ENCODE measurements around the gene CAMLG. TPM values are rescaled to one million over a fixed set of nuclear protein-coding genes. Genes with fewer than 3 reads are reported as not detected.

Gene CAMLG
- total and polyA plus RNA-seq, 9 of the 15 experiments (the other 6 are each of a cell fraction or from before 2014, with no cell fraction given): 11.3 to 22.0 (median 16.3) TPM

DNA sequence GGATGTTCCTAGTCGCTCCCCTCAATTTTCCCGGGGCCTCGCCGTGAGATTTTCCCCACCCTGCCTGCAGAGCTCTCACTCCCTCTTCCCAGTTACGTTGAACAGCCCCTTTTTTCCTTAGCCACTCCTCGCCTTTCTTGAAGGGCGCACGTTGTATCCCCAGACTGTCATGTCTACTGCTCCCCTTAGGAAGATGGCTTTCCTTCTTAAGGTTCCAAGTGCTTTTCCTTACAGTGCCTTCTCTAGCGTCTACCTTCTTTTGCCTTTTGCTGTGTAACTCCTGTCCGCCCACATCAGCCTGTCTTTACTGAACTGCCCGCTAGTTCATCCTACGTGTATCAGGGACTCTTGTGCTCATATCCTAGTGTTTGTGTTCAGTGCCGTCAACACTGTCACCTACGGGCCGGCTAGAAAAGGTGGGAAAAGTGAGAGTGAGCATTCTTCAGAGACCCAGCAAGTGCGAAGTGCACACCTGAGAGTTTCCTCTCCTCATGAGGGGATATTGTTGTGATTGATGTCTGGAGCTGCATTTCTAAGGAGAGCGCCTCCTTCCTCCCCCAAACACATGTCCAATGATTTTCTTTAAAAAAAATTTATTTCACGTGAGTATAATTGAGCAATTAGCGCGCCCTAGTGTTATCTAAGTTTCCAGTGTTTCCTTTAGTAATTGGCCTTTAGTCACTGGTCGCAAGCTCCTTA, 764 bp downstream of the CAMLG start (continued):
- TF ChIP-seq, protein P1, sequence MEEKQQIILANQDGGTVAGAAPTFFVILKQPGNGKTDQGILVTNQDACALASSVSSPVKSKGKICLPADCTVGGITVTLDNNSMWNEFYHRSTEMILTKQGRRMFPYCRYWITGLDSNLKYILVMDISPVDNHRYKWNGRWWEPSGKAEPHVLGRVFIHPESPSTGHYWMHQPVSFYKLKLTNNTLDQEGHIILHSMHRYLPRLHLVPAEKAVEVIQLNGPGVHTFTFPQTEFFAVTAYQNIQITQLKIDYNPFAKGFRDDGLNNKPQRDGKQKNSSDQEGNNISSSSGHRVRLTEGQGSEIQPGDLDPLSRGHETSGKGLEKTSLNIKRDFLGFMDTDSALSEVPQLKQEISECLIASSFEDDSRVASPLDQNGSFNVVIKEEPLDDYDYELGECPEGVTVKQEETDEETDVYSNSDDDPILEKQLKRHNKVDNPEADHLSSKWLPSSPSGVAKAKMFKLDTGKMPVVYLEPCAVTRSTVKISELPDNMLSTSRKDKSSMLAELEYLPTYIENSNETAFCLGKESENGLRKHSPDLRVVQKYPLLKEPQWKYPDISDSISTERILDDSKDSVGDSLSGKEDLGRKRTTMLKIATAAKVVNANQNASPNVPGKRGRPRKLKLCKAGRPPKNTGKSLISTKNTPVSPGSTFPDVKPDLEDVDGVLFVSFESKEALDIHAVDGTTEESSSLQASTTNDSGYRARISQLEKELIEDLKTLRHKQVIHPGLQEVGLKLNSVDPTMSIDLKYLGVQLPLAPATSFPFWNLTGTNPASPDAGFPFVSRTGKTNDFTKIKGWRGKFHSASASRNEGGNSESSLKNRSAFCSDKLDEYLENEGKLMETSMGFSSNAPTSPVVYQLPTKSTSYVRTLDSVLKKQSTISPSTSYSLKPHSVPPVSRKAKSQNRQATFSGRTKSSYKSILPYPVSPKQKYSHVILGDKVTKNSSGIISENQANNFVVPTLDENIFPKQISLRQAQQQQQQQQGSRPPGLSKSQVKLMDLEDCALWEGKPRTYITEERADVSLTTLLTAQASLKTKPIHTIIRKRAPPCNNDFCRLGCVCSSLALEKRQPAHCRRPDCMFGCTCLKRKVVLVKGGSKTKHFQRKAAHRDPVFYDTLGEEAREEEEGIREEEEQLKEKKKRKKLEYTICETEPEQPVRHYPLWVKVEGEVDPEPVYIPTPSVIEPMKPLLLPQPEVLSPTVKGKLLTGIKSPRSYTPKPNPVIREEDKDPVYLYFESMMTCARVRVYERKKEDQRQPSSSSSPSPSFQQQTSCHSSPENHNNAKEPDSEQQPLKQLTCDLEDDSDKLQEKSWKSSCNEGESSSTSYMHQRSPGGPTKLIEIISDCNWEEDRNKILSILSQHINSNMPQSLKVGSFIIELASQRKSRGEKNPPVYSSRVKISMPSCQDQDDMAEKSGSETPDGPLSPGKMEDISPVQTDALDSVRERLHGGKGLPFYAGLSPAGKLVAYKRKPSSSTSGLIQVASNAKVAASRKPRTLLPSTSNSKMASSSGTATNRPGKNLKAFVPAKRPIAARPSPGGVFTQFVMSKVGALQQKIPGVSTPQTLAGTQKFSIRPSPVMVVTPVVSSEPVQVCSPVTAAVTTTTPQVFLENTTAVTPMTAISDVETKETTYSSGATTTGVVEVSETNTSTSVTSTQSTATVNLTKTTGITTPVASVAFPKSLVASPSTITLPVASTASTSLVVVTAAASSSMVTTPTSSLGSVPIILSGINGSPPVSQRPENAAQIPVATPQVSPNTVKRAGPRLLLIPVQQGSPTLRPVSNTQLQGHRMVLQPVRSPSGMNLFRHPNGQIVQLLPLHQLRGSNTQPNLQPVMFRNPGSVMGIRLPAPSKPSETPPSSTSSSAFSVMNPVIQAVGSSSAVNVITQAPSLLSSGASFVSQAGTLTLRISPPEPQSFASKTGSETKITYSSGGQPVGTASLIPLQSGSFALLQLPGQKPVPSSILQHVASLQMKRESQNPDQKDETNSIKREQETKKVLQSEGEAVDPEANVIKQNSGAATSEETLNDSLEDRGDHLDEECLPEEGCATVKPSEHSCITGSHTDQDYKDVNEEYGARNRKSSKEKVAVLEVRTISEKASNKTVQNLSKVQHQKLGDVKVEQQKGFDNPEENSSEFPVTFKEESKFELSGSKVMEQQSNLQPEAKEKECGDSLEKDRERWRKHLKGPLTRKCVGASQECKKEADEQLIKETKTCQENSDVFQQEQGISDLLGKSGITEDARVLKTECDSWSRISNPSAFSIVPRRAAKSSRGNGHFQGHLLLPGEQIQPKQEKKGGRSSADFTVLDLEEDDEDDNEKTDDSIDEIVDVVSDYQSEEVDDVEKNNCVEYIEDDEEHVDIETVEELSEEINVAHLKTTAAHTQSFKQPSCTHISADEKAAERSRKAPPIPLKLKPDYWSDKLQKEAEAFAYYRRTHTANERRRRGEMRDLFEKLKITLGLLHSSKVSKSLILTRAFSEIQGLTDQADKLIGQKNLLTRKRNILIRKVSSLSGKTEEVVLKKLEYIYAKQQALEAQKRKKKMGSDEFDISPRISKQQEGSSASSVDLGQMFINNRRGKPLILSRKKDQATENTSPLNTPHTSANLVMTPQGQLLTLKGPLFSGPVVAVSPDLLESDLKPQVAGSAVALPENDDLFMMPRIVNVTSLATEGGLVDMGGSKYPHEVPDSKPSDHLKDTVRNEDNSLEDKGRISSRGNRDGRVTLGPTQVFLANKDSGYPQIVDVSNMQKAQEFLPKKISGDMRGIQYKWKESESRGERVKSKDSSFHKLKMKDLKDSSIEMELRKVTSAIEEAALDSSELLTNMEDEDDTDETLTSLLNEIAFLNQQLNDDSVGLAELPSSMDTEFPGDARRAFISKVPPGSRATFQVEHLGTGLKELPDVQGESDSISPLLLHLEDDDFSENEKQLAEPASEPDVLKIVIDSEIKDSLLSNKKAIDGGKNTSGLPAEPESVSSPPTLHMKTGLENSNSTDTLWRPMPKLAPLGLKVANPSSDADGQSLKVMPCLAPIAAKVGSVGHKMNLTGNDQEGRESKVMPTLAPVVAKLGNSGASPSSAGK (IDR thresholded peaks at IDR 0.05): peak; percentile 88
- TF ChIP-seq CC2D1A (IDR thresholded peaks at IDR 0.05) (0 out of 2 replicates have a peak, but pooled peaks have one; percentile 40), ZNF282 (CRISPR knock-in tag; IDR thresholded peaks at IDR 0.05) (no peak), PHB2 (IDR thresholded peaks at IDR 0.05; ENCODE audit: low read depth) (peak; percentile 52; the same call in 1 of the 2 replicates), MEIS2 (IDR thresholded peaks at IDR 0.05; ENCODE audit: partially characterized antibody) (peak; percentile 43), HSF4 (CRISPR knock-in tag; IDR thresholded peaks at IDR 0.05; ENCODE audit: borderline replicate concordance) (no peak), CBX3 (IDR thresholded peaks at IDR 0.05; ENCODE audit: borderline replicate concordance in 1 of 2, low read length in 2 of 2) (no peak), MAFK (IDR thresholded peaks at IDR 0.05; ENCODE audit: low read length) (no peak)
- TF ChIP-seq, protein P2, sequence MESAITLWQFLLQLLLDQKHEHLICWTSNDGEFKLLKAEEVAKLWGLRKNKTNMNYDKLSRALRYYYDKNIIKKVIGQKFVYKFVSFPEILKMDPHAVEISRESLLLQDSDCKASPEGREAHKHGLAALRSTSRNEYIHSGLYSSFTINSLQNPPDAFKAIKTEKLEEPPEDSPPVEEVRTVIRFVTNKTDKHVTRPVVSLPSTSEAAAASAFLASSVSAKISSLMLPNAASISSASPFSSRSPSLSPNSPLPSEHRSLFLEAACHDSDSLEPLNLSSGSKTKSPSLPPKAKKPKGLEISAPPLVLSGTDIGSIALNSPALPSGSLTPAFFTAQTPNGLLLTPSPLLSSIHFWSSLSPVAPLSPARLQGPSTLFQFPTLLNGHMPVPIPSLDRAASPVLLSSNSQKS (CRISPR knock-in tag; IDR thresholded peaks at IDR 0.05): no peak
- TF ChIP-seq, protein P3, sequence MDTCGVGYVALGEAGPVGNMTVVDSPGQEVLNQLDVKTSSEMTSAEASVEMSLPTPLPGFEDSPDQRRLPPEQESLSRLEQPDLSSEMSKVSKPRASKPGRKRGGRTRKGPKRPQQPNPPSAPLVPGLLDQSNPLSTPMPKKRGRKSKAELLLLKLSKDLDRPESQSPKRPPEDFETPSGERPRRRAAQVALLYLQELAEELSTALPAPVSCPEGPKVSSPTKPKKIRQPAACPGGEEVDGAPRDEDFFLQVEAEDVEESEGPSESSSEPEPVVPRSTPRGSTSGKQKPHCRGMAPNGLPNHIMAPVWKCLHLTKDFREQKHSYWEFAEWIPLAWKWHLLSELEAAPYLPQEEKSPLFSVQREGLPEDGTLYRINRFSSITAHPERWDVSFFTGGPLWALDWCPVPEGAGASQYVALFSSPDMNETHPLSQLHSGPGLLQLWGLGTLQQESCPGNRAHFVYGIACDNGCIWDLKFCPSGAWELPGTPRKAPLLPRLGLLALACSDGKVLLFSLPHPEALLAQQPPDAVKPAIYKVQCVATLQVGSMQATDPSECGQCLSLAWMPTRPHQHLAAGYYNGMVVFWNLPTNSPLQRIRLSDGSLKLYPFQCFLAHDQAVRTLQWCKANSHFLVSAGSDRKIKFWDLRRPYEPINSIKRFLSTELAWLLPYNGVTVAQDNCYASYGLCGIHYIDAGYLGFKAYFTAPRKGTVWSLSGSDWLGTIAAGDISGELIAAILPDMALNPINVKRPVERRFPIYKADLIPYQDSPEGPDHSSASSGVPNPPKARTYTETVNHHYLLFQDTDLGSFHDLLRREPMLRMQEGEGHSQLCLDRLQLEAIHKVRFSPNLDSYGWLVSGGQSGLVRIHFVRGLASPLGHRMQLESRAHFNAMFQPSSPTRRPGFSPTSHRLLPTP (IDR thresholded peaks at IDR 0.05; ENCODE audit: borderline replicate concordance, extremely low read depth, insufficient read length): no peak
- TF ChIP-seq, protein P4, sequence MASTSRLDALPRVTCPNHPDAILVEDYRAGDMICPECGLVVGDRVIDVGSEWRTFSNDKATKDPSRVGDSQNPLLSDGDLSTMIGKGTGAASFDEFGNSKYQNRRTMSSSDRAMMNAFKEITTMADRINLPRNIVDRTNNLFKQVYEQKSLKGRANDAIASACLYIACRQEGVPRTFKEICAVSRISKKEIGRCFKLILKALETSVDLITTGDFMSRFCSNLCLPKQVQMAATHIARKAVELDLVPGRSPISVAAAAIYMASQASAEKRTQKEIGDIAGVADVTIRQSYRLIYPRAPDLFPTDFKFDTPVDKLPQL (IDR thresholded peaks at IDR 0.05; ENCODE audit: extremely low read depth, insufficient read length): no peak

Data from K562 (cell line).